PC-3 (cell line): Measurements from ENCODE around the gene SNRPA1. TPM values are rescaled to one million over a fixed set of nuclear protein-coding genes. Genes with fewer than 3 reads are reported as not detected.

Experiments
- ATAC-seq: fragments of 200-7000 bp; cut with Tn5 transposase; 2 replicates; pipeline ENCODE4 v1.9.1; 2020; ENCODE audit warnings: mild to moderate bottlenecking, moderate library complexity
- BruUV-seq: library from RNA; stranded (reverse); fragments of 400-500 nt; replicated peaks from 2 replicates; lab custom pipeline; 2021; lab: Mats Ljungman, UMichigan
- CTCF ChIA-PET: fragments of 300-600 bp; sonication (Branson Sonifier 250); formaldehyde crosslinking; loops from one replicate; lab custom pipeline; 2022; ENCODE audit warnings: antibody characterized with exemption; lab: Charles Lee
- POLR2A ChIA-PET: fragments of 300-600 bp; sonication (Branson Sonifier 250); formaldehyde crosslinking; loops from one replicate; lab custom pipeline; 2022; ENCODE audit warnings: antibody characterized with exemption; ENCODE audit not compliant: unreplicated experiment; lab: Charles Lee
- DNase-seq: peaks from one replicate; pipeline ENCODE4 v3.0.0-alpha.2; 2015
- H2AFZ ChIP-seq: fragments of 300-600 bp; sonication (generic); 2 replicates; pipeline ENCODE4 v1.6.0; 2016; ENCODE audit warnings: antibody characterized with exemption, low read length
- H3F3A ChIP-seq: fragments of 300-600 bp; sonication (generic); one replicate; pipeline ENCODE4 v1.6.0; 2017; ENCODE audit warnings: antibody characterized with exemption, low read length, control low read depth, mild to moderate bottlenecking; ENCODE audit not compliant: unreplicated experiment
- H3K27ac ChIP-seq: fragments of 300-600 bp; sonication (generic); 2 replicates; pipeline ENCODE4 v1.5.1; 2016; ENCODE audit warnings: mild to moderate bottlenecking, low read length
- H3K27me3 ChIP-seq: fragments of 300-600 bp; sonication (generic); 2 replicates; pipeline ENCODE4 v1.6.1; 2016; ENCODE audit warnings: low read length, mixed read lengths
- H3K36me3 ChIP-seq: fragments of 300-600 bp; sonication (generic); 2 replicates; pipeline ENCODE4 v1.6.1; 2016; ENCODE audit warnings: low read depth, mixed run types, low read length, mixed read lengths
- H3K4me1 ChIP-seq: fragments of 300-600 bp; sonication (generic); 2 replicates; pipeline ENCODE4 v1.5.1; 2016; ENCODE audit warnings: low read length; ENCODE audit not compliant: insufficient read depth
- H3K4me2 ChIP-seq: fragments of 300-600 bp; sonication (generic); 2 replicates; pipeline ENCODE4 v1.6.0; 2016; ENCODE audit warnings: low read length
- H3K4me3 ChIP-seq: fragments of 300-600 bp; sonication (generic); 2 replicates; pipeline ENCODE4 v1.5.1; 2016; ENCODE audit warnings: mild to moderate bottlenecking, low read length, mixed read lengths
- H3K79me2 ChIP-seq: fragments of 300-600 bp; sonication (generic); 2 replicates; pipeline ENCODE4 v1.6.1; 2017; ENCODE audit warnings: low read length, mixed read lengths
- H3K9ac ChIP-seq: fragments of 300-600 bp; sonication (generic); 2 replicates; pipeline ENCODE4 v1.6.0; 2016; ENCODE audit warnings: mild to moderate bottlenecking, low read length
- H3K9me2 ChIP-seq: fragments of 300-600 bp; sonication (generic); replicated peaks from 2 replicates; pipeline ENCODE4 v1.6.1; 2016; ENCODE audit warnings: mixed run types, low read length, mixed read lengths
- H3K9me3 ChIP-seq: fragments of 300-600 bp; sonication (generic); 2 replicates; pipeline ENCODE4 v1.6.1; 2016; ENCODE audit warnings: low read length, mixed read lengths
- H4K20me1 ChIP-seq: fragments of 300-600 bp; sonication (generic); 2 replicates; pipeline ENCODE4 v1.6.1; 2016; ENCODE audit warnings: low read length, mixed read lengths
- CTCF ChIP-seq: fragments of 300-600 bp; sonication (generic); conservative IDR thresholded peaks from 2 replicates; pipeline ENCODE4 v1.5.1; 2017; ENCODE audit warnings: antibody characterized with exemption, low read depth, mild to moderate bottlenecking, low read length
- EZH2 ChIP-seq: fragments of 300-600 bp; sonication (generic); IDR thresholded peaks from one replicate; pipeline ENCODE4 v1.6.1; 2017; ENCODE audit warnings: antibody characterized with exemption, mild to moderate bottlenecking, low read length; ENCODE audit not compliant: unreplicated experiment
- EZH2phosphoT487 ChIP-seq: fragments of 300-600 bp; sonication (generic); IDR thresholded peaks from 2 replicates; pipeline ENCODE4 v1.6.1; 2018; ENCODE audit warnings: mild to moderate bottlenecking, antibody characterized with exemption, low read length, borderline replicate concordance
- intact Hi-C: fragments of 100-400 bp; cut with micrococcal nuclease; formaldehyde crosslinking; loops from 2 replicates; pipeline ENCODE4 v1.9.0; 2023
- total RNA-seq: library from RNA; depleted of rRNA; stranded (reverse); fragments of >200 nt; gene quantifications from 2 replicates; pipeline ENCODE4 v1.2.3, GENCODE V29; 2014

SNRPA1 gene
- total RNA-seq, 1 experiment from 2014 or later, result 66.1 TPM

- BruUV-seq, result no TSS peak
- Histone ChIP-seq H3K4me1 (no peaks in the 10 kb centered on the region), H3K9me2 (no peaks in the 10 kb centered on the region), H3F3A (no peaks in the 10 kb centered on the region), H3K4me3 (no peak overlapping the region), H3K27ac (no peak overlapping the region), H3K9me3 (no peaks in the 10 kb centered on the region), H3K4me2 (no peak overlapping the region), H3K79me2 (peaks cover 40% of the 10 kb centered on the region), H3K36me3 (peaks cover 71% of the 10 kb centered on the region), H3K27me3 (no peaks in the 10 kb centered on the region), H3K9ac (no peak overlapping the region), H4K20me1 (peaks cover 25% of the 10 kb centered on the region), H2AFZ (no peak overlapping the region)
- DNase-seq (no peak), ATAC-seq (no peak)
- TF ChIP-seq CTCF (no peak), EZH2phosphoT487 (no peak)
- CTCF ChIA-PET, result no interaction called here
- intact Hi-C loops, result no loop called here
- POLR2A ChIA-PET, result no interaction called here
Measured at GRCh38 chr15:101286471-101287114, 8.5 kb downstream of the SNRPA1 start.

GRCh38 chr15:101283931-101284330, 11.1 kb downstream of the SNRPA1 start:
- Histone ChIP-seq H3K36me3 (peaks cover 55% of the 10 kb centered on the region), H3K9me3 (no peaks in the 10 kb centered on the region), H3K4me3 (no peak overlapping the region), H3K9me2 (no peaks in the 10 kb centered on the region), H3K27ac (no peak overlapping the region), H3K27me3 (no peaks in the 10 kb centered on the region), H3K79me2 (peaks cover 16% of the 10 kb centered on the region), H4K20me1 (peaks cover 11% of the 10 kb centered on the region), H3K4me1 (no peaks in the 10 kb centered on the region), H3K9ac (no peak overlapping the region), H3F3A (no peaks in the 10 kb centered on the region), H2AFZ (no peak overlapping the region), H3K4me2 (no peak overlapping the region)
- DNase-seq, result no peak
- no TSS peak for BruUV-seq
- intact Hi-C loops, result no loop called here
- no peak for ATAC-seq
- CTCF ChIA-PET, result no interaction called here
- TF ChIP-seq EZH2phosphoT487, result no peak
- TF ChIP-seq EZH2, result no peak
- no peak for TF ChIP-seq CTCF
- POLR2A ChIA-PET, result no interaction called here

GRCh38 chr15:101280007-101280406, 15.0 kb downstream of the SNRPA1 start:
- 0 out of 2 replicates have a peak, but pooled peaks cover 13% of the 10 kb centered on the region for H3K4me1 ChIP-seq
- H2AFZ ChIP-seq, result no peak overlapping the region
- H3K4me2 ChIP-seq, result no peak overlapping the region
- no peaks in the 10 kb centered on the region for H3F3A ChIP-seq
- no peaks in the 10 kb centered on the region for H3K27me3 ChIP-seq
- H4K20me1 ChIP-seq, result no peaks in the 10 kb centered on the region
- H3K36me3 ChIP-seq, result peaks cover 29% of the 10 kb centered on the region
- H3K4me3 ChIP-seq, result no peak overlapping the region
- BruUV-seq, result no TSS peak
- TF ChIP-seq CTCF (no peak), EZH2phosphoT487 (no peak), EZH2 (no peak)
- no peaks in the 10 kb centered on the region for H3K9me3 ChIP-seq
- ATAC-seq, result no peak
- no peak for DNase-seq
- H3K9ac ChIP-seq, result no peak overlapping the region
- peaks cover 21% of the 10 kb centered on the region for H3K79me2 ChIP-seq
- intact Hi-C loops, result no loop called here
- CTCF ChIA-PET, result no interaction called here
- POLR2A ChIA-PET, result interaction anchor here (0.7 kb wide), 1 partner anchor 115 kb away, joined by 5 read pairs; no protein-coding TSS in a partner anchor
- H3K27ac ChIP-seq, result no peak overlapping the region
- H3K9me2 ChIP-seq, result no peaks in the 10 kb centered on the region
